ENCODE results near the gene MAPK10. TPM values are rescaled to one million over a fixed set of nuclear protein-coding genes. Genes with fewer than 3 reads are reported as not detected.

MAPK10 gene
- total and polyA plus RNA-seq, 9 of the 15 experiments (the other 6 are each of a cell fraction or from before 2014, with no cell fraction given) = 0.10 to 0.53 (median 0.18) TPM; not detected in 4

GRCh38 chr4:86114563-86114962 lies 245.3 kb downstream of the MAPK10 start (continued):
- TF ChIP-seq MYC (IDR thresholded peaks at IDR 0.05; ENCODE audit: low read depth, low read length) (no peak), MYC (CRISPR knock-in tag; IDR thresholded peaks at IDR 0.05; ENCODE audit: borderline replicate concordance, low read depth) (no peak), FOXO4 (CRISPR knock-in tag; IDR thresholded peaks at IDR 0.05) (no peak), CCAR2 (IDR thresholded peaks at IDR 0.05; ENCODE audit: low read depth, low read length) (no peak), USF1 (CRISPR knock-in tag; IDR thresholded peaks at IDR 0.05) (no peak), GABPB1 (CRISPR knock-in tag; IDR thresholded peaks at IDR 0.05) (no peak), ZNF212 (CRISPR knock-in tag; IDR thresholded peaks at IDR 0.05) (no peak)

GRCh38 chr4:86108834-86109233 lies 251.0 kb downstream of the MAPK10 start:
- intact Hi-C loops (cut with micrococcal nuclease) = no loop called here
- 0% methylated on average over 2 of the region's 2 CpGs for WGBS (ENCODE audit: insufficient coverage, low coverage, missing lambda C conversion rate)
- Histone ChIP-seq H3K9me3 (replicated peaks; ENCODE audit: control insufficient read depth, insufficient read depth, low read depth, low read length) (no peaks in the 10 kb centered on the region), H3K9me1 (ENCODE audit: control insufficient read depth, insufficient read depth, low read length) (no peaks in the 10 kb centered on the region), H3K27ac (ENCODE audit: extremely low read depth, low read depth, low read length) (no peak overlapping the region), H3K36me3 (ENCODE audit: control insufficient read depth, insufficient read depth, low read length) (no peaks in the 10 kb centered on the region), H2AFZ (ENCODE audit: low read depth, low read length) (no peak overlapping the region), H3K4me1 (replicated peaks in 1 of 2; ENCODE audit: control insufficient read depth in 2 of 2, insufficient read depth in 2 of 2, low read length in 2 of 2) (no peaks in the 10 kb centered on the region), H3K27me3 (ENCODE audit: control insufficient read depth in 2 of 2, insufficient read depth in 2 of 2, low read length in 2 of 2) (no peaks in the 10 kb centered on the region), H3K4me2 (ENCODE audit: insufficient read depth, low read length) (no peak overlapping the region), H3K4me3 (no peak overlapping the region), H4K20me1 (replicated peaks; ENCODE audit: control insufficient read depth, insufficient read depth, low read length) (no peaks in the 10 kb centered on the region), H3K79me2 (ENCODE audit: control insufficient read depth, insufficient read depth, low read length) (no peaks in the 10 kb centered on the region), H3K9ac (ENCODE audit: insufficient read depth in 1 of 2, low read depth in 2 of 2, low read length in 2 of 2) (no peak overlapping the region)
- in situ Hi-C loops (cut with MboI) = no loop called here
- no TSS peak for BruUV-seq (replicated peaks)
- TF ChIP-seq BHLHE40 (IDR thresholded peaks at IDR 0.05; ENCODE audit: low read length) = no peak
- no peak for TF ChIP-seq SETDB1 (IDR thresholded peaks at IDR 0.05; ENCODE audit: low read length)
- no peak for TF ChIP-seq ZNF586 (CRISPR knock-in tag; conservative IDR thresholded peaks at IDR 0.05)
- TF ChIP-seq NFXL1 (CRISPR knock-in tag; IDR thresholded peaks at IDR 0.05) = no peak
- no peak for TF ChIP-seq ATF4 (CRISPR knock-in tag; IDR thresholded peaks at IDR 0.05)
- TF ChIP-seq SIRT6 (IDR thresholded peaks at IDR 0.05; ENCODE audit: low read depth, low read length) = no peak
- no peak for TF ChIP-seq NFIX (CRISPR knock-in tag; IDR thresholded peaks at IDR 0.05; ENCODE audit: low read depth)
- TF ChIP-seq ZNF384 (IDR thresholded peaks at IDR 0.05; ENCODE audit: low read depth, low read length) = no peak
- no peak for TF ChIP-seq HMBOX1 (IDR thresholded peaks at IDR 0.05)
- no peak for TF ChIP-seq HDAC6 (IDR thresholded peaks at IDR 0.05; ENCODE audit: low read depth, low read length)
- no peak for TF ChIP-seq NBN (IDR thresholded peaks at IDR 0.05; ENCODE audit: low read depth)
- no peak for TF ChIP-seq RBM34 (IDR thresholded peaks at IDR 0.05; ENCODE audit: borderline replicate concordance, insufficient read depth, low read length)
- DNase-seq (ENCODE audit: extremely low read depth in 1 of 4, low spot score in 3 of 4) (no peak), FAIRE-seq (no peak), ATAC-seq (no peak)
- ChIA-PET POLR2A (no interaction called here), CTCF (ENCODE audit: low intra/inter-chr PET ratio) (no interaction called here)
